BE2C (cell line): ENCODE data around the gene CACNA1B.

Experiments
- DNase-seq: peaks from one replicate; pipeline ENCODE4 v3.0.0-alpha.2; 2020
- H3K27me3 ChIP-seq: fragments of 250-450 bp; sonication (Bioruptor Pico); 2 replicates; pipeline ENCODE4 v1.5.1; 2020; ENCODE audit warnings: mild to moderate bottlenecking
- H3K36me3 ChIP-seq: fragments of 250-450 bp; sonication (Bioruptor Pico); 2 replicates; pipeline ENCODE4 v1.5.1; 2020; ENCODE audit warnings: mild to moderate bottlenecking
- H3K4me1 ChIP-seq: fragments of 250-450 bp; sonication (Bioruptor Pico); 2 replicates; pipeline ENCODE4 v1.5.1; 2020
- H3K4me3 ChIP-seq: 2 replicates; pipeline ENCODE4 v1.5.1; 2011; ENCODE audit warnings: low read depth, low read length
- H3K9me3 ChIP-seq: fragments of 250-450 bp; sonication (Bioruptor Pico); 2 replicates; pipeline ENCODE4 v1.5.1; 2020
- CTCF ChIP-seq: IDR thresholded peaks from 2 replicates; pipeline ENCODE4 v1.5.1; 2012; ENCODE audit warnings: mild to moderate bottlenecking, low read depth, low read length

The CACNA1B gene

GRCh38 chr9:138003485-138004190 is 126.1 kb downstream of the CACNA1B start:
- Histone ChIP-seq H3K27me3 (no peaks in the 10 kb centered on the region), H3K4me3 (no peak overlapping the region), H3K36me3 (no peaks in the 10 kb centered on the region), H3K9me3 (no peaks in the 10 kb centered on the region), H3K4me1 (no peaks in the 10 kb centered on the region)
- TF ChIP-seq CTCF, result no peak
- no peak for DNase-seq

- H3K9me3 ChIP-seq, result no peaks in the 10 kb centered on the region
- TF ChIP-seq CTCF, result no peak
- no peaks in the 10 kb centered on the region for H3K4me1 ChIP-seq
- no peak for DNase-seq
- no peaks in the 10 kb centered on the region for H3K36me3 ChIP-seq
- H3K27me3 ChIP-seq, result no peaks in the 10 kb centered on the region
- H3K4me3 ChIP-seq, result no peak overlapping the region
These were observed 129.1 kb downstream of the CACNA1B start for GRCh38 chr9:138006576-138007233.

DNA sequence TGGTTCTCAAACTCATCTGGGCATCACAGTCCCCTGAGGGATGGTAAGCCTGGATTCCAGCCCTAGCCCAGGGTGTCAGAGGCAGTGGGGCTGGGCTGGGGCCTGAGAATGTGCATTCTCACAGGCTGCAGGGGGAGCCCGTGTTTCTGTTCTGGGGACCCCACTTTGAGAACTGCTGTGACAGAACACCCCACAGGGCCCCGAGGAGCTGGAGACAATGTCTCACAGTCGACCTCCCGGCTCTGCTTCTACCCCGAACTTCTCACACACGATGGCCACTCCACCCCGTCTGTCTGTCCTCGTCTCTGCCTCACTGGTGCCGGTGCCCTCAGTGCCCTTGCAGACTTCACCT is 130.0 kb downstream of the CACNA1B start:
- no peak for DNase-seq
- Histone ChIP-seq H3K4me1 (no peaks in the 10 kb centered on the region), H3K36me3 (no peaks in the 10 kb centered on the region), H3K27me3 (no peaks in the 10 kb centered on the region), H3K4me3 (no peak overlapping the region), H3K9me3 (no peaks in the 10 kb centered on the region)
- no peak for TF ChIP-seq CTCF

GRCh38 chr9:138007918-138008841 is 130.6 kb downstream of the CACNA1B start:
- TF ChIP-seq CTCF, result no peak
- Histone ChIP-seq H3K36me3 (no peaks in the 10 kb centered on the region), H3K27me3 (no peaks in the 10 kb centered on the region), H3K4me3 (no peak overlapping the region), H3K9me3 (no peaks in the 10 kb centered on the region), H3K4me1 (no peaks in the 10 kb centered on the region)
- no peak for DNase-seq

DNA sequence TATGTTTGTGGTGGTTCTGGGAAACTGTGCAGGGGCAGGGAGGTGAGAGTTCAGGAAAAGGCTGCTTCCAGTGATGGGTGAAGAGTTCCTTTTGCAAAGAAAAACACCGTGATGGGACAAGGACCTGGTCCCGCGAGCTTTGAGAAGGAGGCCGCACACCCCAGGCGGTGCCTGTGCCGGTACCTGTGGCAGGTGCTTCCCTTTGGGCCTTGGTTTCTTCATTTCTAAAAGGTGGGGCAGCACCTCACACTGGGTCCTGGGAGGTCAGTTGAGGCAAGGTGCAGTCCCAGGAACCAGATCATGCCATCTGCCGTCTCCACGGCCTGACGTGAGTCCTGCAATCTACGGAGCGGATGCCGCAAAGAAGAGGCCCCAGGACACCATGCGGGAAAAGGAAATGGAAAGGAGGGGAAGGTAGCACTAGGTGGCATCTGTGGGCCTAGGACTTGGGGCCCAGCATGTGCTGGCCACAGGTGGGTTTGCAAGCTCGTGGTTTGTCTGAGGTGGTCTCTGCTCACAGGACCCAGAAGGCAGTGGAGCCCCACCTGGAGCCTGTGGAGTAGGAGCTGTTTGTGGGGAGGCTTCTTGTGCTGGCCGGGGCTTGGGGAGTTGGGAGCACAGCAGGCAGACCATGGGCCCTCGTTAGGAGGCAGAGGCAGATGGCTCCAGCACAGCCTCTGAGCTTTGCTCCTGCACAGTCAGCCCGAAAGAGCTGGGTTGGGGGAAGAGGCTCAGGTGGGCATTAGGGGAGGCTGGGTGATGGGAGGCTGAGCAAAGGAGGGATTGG is 131.6 kb downstream of the CACNA1B start:
- TF ChIP-seq CTCF, result no peak
- DNase-seq, result no peak
- Histone ChIP-seq H3K4me1 (no peaks in the 10 kb centered on the region), H3K36me3 (no peaks in the 10 kb centered on the region), H3K4me3 (no peak overlapping the region), H3K9me3 (no peaks in the 10 kb centered on the region), H3K27me3 (no peaks in the 10 kb centered on the region)
